ENCODE data around the gene ANXA2R. TPM values are rescaled to one million over a fixed set of nuclear protein-coding genes. Genes with fewer than 3 reads are reported as not detected.

ANXA2R gene
- total RNA-seq, 4 donors from 2014 or later = 1.1 to 2.7 (median 2.4) TPM

DNA sequence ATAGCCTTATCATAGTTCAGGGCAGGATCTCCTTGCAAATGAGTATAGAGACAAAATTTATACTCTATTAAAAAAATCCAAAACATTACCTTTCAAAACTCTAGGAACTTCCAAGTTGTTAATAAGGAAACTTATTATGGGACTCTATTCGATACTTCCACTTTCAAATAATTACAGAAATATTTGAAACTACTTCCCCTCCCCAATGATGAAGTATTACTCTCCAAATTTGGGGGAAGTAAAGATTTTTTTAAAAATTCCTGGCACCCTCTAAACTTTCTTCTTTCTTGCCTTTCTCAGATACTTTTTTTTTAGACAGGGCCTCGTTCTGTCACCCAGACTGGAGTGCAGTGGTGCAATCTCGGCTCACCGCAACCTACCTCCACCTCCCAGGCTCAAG lies 35.1 kb downstream of the ANXA2R start:
- DNase-seq (ENCODE audit: low spot score in 2 of 2) = no peak
- intact Hi-C loops (cut with DNase I; ENCODE audit: low total_unique reads) = no loop called here
- no peak for TF ChIP-seq CTCF (IDR thresholded peaks at IDR 0.05)
- no peak for TF ChIP-seq POLR2A (IDR thresholded peaks at IDR 0.05)
- 88 to 89% methylated on average over 4 of the region's 4 CpGs for WGBS, 2 donors
- H3K4me3 ChIP-seq (ENCODE audit: low read depth, poor library complexity, severe bottlenecking) = no peak overlapping the region

GRCh38 chr5:43001748-43002147 lies 38.4 kb downstream of the ANXA2R start:
- intact Hi-C loops (cut with DNase I; ENCODE audit: low total_unique reads) = no loop called here
- no peak overlapping the region for H3K4me3 ChIP-seq (ENCODE audit: low read depth, poor library complexity, severe bottlenecking)
- TF ChIP-seq CTCF (IDR thresholded peaks at IDR 0.05) = no peak
- TF ChIP-seq POLR2A (IDR thresholded peaks at IDR 0.05) = no peak
- no peak for DNase-seq (ENCODE audit: low spot score in 2 of 2)

GRCh38 chr5:43000914-43001313 lies 39.2 kb downstream of the ANXA2R start:
- H3K4me3 ChIP-seq (ENCODE audit: low read depth, poor library complexity, severe bottlenecking) = no peak overlapping the region
- WGBS, 2 donors = 46% methylated on average over 6 of the region's 6 CpGs

GRCh38 chr5:43000111-43000840 lies 39.8 kb downstream of the ANXA2R start:
- 10 to 17% methylated on average over 38 to 40 of the region's 40 CpGs for WGBS, 2 donors
- peak in 1 of 2 donors; percentile 85 for DNase-seq (ENCODE audit: low spot score in 2 of 2)
- no peak for TF ChIP-seq POLR2A (IDR thresholded peaks at IDR 0.05)
- TF ChIP-seq CTCF (IDR thresholded peaks at IDR 0.05) = no peak
- no peak overlapping the region for H3K4me3 ChIP-seq (ENCODE audit: low read depth, poor library complexity, severe bottlenecking)
- intact Hi-C loops (cut with DNase I; ENCODE audit: low total_unique reads) = no loop called here

More at GRCh38 chr5:43000914-43001313, 39.2 kb downstream of the ANXA2R start:
- intact Hi-C loops (cut with DNase I; ENCODE audit: low total_unique reads) = no loop called here
- TF ChIP-seq POLR2A (IDR thresholded peaks at IDR 0.05) (no peak), CTCF (IDR thresholded peaks at IDR 0.05) (no peak)
- no peak for DNase-seq (ENCODE audit: low spot score in 2 of 2)

- TF ChIP-seq CTCF (IDR thresholded peaks at IDR 0.05) (no peak), POLR2A (IDR thresholded peaks at IDR 0.05) (no peak)
- 8 to 22% methylated on average over 10 of the region's 10 CpGs for WGBS, 2 donors
- DNase-seq (ENCODE audit: low spot score in 2 of 2) = no peak
- intact Hi-C loops (cut with DNase I; ENCODE audit: low total_unique reads) = no loop called here
- no peak overlapping the region for H3K4me3 ChIP-seq (ENCODE audit: low read depth, poor library complexity, severe bottlenecking)
Observed at GRCh38 chr5:42995360-42995751, 44.8 kb downstream of the ANXA2R start.
